Pons (tissue), 1 donor: Measurements from ENCODE around the gene MBTD1.

Experiments used
- DNase-seq: peaks from one replicate; pipeline ENCODE4 v3.0.0-alpha.2; 2016; ENCODE audit warnings: low spot score

Gene MBTD1

GRCh38 chr17:51147650-51148049 is 112.2 kb downstream of the MBTD1 start:
- no peak for DNase-seq

GRCh38 chr17:51144266-51145022 is 115.4 kb downstream of the MBTD1 start:
- no peak for DNase-seq

GRCh38 chr17:51142597-51142996 is 117.3 kb downstream of the MBTD1 start:
- DNase-seq, result no peak

GRCh38 chr17:51135956-51136355 is 123.9 kb downstream of the MBTD1 start:
- no peak for DNase-seq

- DNase-seq, result no peak
Observed at GRCh38 chr17:51133365-51133764, 126.5 kb downstream of the MBTD1 start.

GRCh38 chr17:51132964-51133319 is 126.9 kb downstream of the MBTD1 start:
- DNase-seq, result no peak

GRCh38 chr17:51128076-51128475 is 131.8 kb downstream of the MBTD1 start:
- no peak for DNase-seq
